H1 (cell line): ENCODE results near the gene TRAF1. TPM values are rescaled to one million over a fixed set of nuclear protein-coding genes. Genes with fewer than 3 reads are reported as not detected.

Source experiments
- CTCF ChIA-PET: fragments of 300-600 bp; sonication (Branson Sonifier 250); formaldehyde crosslinking; loops from one replicate; lab custom pipeline; 2021; ENCODE audit not compliant: partially characterized antibody; lab: Charles Lee
- POLR2A ChIA-PET: fragments of 300-600 bp; sonication (Branson Sonifier 250); formaldehyde crosslinking; loops from one replicate; lab custom pipeline; 2021; ENCODE audit warnings: inconsistent platforms; ENCODE audit not compliant: partially characterized antibody; lab: Charles Lee
- DNase-seq, 2 experiments: peaks; one replicate each; pipeline versions ENCODE4 v3.0.0 to v3.0.0-alpha.2; 2010 to 2022; ENCODE audit warnings: low spot score in 2 of 2, low read depth in 1 of 2, mixed read lengths in 1 of 2
- FAIRE-seq: peaks from 2 replicates; lab custom pipeline; 2011; peaks lifted over from hg19 to GRCh38; lab: Jason Lieb, UNC
- H2AFZ ChIP-seq: 2 replicates; pipeline ENCODE4 v1.8.1; 2012; ENCODE audit warnings: low read length, inconsistent platforms
- H2AK5ac ChIP-seq: 2 replicates; pipeline ENCODE4 v1.6.1; 2013; ENCODE audit warnings: low read depth, low read length
- H2BK120ac ChIP-seq: replicated peaks from 2 replicates; pipeline ENCODE3; 2013; ENCODE audit warnings: low read depth, low read length, inconsistent platforms
- H2BK12ac ChIP-seq: 2 replicates; pipeline ENCODE4 v1.6.1; 2013; ENCODE audit warnings: low read depth, low read length
- H2BK15ac ChIP-seq: 2 replicates; pipeline ENCODE4 v1.6.1; 2013; ENCODE audit warnings: low read length
- H2BK20ac ChIP-seq: 2 replicates; pipeline ENCODE4 v1.6.1; 2013; ENCODE audit warnings: low read length
- H2BK5ac ChIP-seq: 2 replicates; pipeline ENCODE4 v1.6.1; 2013; ENCODE audit warnings: low read depth, low read length
- H3K14ac ChIP-seq: 2 replicates; pipeline ENCODE4 v1.6.1; 2013; ENCODE audit warnings: inconsistent platforms; ENCODE audit not compliant: insufficient read length
- H3K18ac ChIP-seq: 2 replicates; pipeline ENCODE4 v1.6.1; 2013; ENCODE audit warnings: low read length; ENCODE audit errors: extremely low read depth
- H3K23ac ChIP-seq: 2 replicates; pipeline ENCODE4 v1.6.1; 2013; ENCODE audit warnings: inconsistent platforms; ENCODE audit not compliant: insufficient read length
- H3K23me2 ChIP-seq: 2 replicates; pipeline ENCODE4 v1.6.1; 2013; ENCODE audit warnings: low read depth, low read length
- H3K27ac ChIP-seq: 2 replicates; pipeline ENCODE4 v1.6.1; 2011; ENCODE audit warnings: low read depth, low read length, inconsistent platforms
- H3K27me3 ChIP-seq, 4 experiments: replicated peaks in 1 of 4; 1 replicate in 1 of 4; 2 replicates in 3 of 4; pipeline versions ENCODE4 v1.6.1 to v1.8.1; 2011 to 2013; ENCODE audit warnings: low read length in 3 of 4, mild to moderate bottlenecking in 3 of 4, inconsistent platforms in 2 of 4, mixed read lengths in 2 of 4, moderate library complexity in 1 of 4; ENCODE audit not compliant: control insufficient read depth in 3 of 4, insufficient read depth in 3 of 4; ENCODE audit errors: extremely low read depth in 1 of 4
- H3K36me3 ChIP-seq, 4 experiments: 2 replicates each; pipeline versions ENCODE4 v1.6.1 to v1.8.1; 2011 to 2013; ENCODE audit warnings: mild to moderate bottlenecking in 4 of 4, low read length in 3 of 4, moderate library complexity in 2 of 4, control low read depth in 1 of 4, inconsistent platforms in 1 of 4; ENCODE audit not compliant: insufficient read depth in 4 of 4, control insufficient read depth in 2 of 4
- H3K4ac ChIP-seq: replicated peaks from 2 replicates; pipeline ENCODE3; 2013; ENCODE audit warnings: low read length, low read depth, mixed read lengths, inconsistent platforms; ENCODE audit not compliant: insufficient read length
- H3K4me1 ChIP-seq, 4 experiments: replicated peaks in 1 of 4; 1 replicate in 1 of 4; 2 replicates in 3 of 4; pipeline versions ENCODE4 v1.6.1 to v1.8.1; 2011 to 2013; ENCODE audit warnings: low read length in 3 of 4, inconsistent platforms in 2 of 4, mixed read lengths in 1 of 4; ENCODE audit not compliant: insufficient read depth in 4 of 4, control insufficient read depth in 3 of 4
- H3K4me2 ChIP-seq, 2 experiments: 2 replicates each; pipeline versions ENCODE4 v1.6.1 to v1.8.1; 2011 to 2013; ENCODE audit warnings: low read depth in 2 of 2, low read length in 2 of 2, control low read depth in 1 of 2, inconsistent platforms in 1 of 2, mild to moderate bottlenecking in 1 of 2; ENCODE audit not compliant: insufficient read depth in 1 of 2
- H3K4me3 ChIP-seq, 4 experiments: fragments of 200-600, 300-600 bp in 1 of 4; sonication (generic), shearing (Covaris generic), sonication (Bioruptor Twin) in 1 of 4; 2 replicates each; pipeline versions ENCODE4 v1.5.1 to v1.8.1; 2011 to 2016; ENCODE audit warnings: low read length in 4 of 4, low read depth in 3 of 4, control low read depth in 2 of 4, inconsistent platforms in 2 of 4, mild to moderate bottlenecking in 2 of 4, mixed read lengths in 1 of 4, moderate library complexity in 1 of 4; ENCODE audit not compliant: insufficient read depth in 2 of 4; ENCODE audit errors: extremely low read depth in 1 of 4
- H3K56ac ChIP-seq: replicated peaks from 2 replicates; pipeline ENCODE3; 2013; ENCODE audit warnings: low read depth, mild to moderate bottlenecking, mixed read lengths, low read length, inconsistent platforms; ENCODE audit not compliant: insufficient read length
- H3K79me1 ChIP-seq: 2 replicates; pipeline ENCODE4 v1.6.1; 2013; ENCODE audit warnings: low read depth, low read length, control low read depth
- H3K79me2 ChIP-seq, 2 experiments: 2 replicates each; pipeline versions ENCODE4 v1.6.1 to v1.8.1; 2012 to 2013; ENCODE audit warnings: low read length in 2 of 2, mild to moderate bottlenecking in 2 of 2, inconsistent platforms in 1 of 2; ENCODE audit not compliant: insufficient read depth in 2 of 2, control insufficient read depth in 1 of 2
- H3K9ac ChIP-seq, 4 experiments: replicated peaks in 1 of 4; 1 replicate in 1 of 4; 2 replicates in 3 of 4; pipeline versions ENCODE4 v1.6.1 to v1.8.1; 2011 to 2013; ENCODE audit warnings: low read depth in 3 of 4, low read length in 3 of 4, control low read depth in 2 of 4, mild to moderate bottlenecking in 2 of 4, moderate library complexity in 2 of 4, inconsistent platforms in 1 of 4; ENCODE audit errors: extremely low read depth in 1 of 4
- H3K9me3 ChIP-seq, 2 experiments: 2 replicates each; pipeline versions ENCODE4 v1.6.1 to v1.8.1; 2012 to 2013; ENCODE audit warnings: mild to moderate bottlenecking in 2 of 2, moderate library complexity in 2 of 2, control low read depth in 1 of 2, inconsistent platforms in 1 of 2, low read depth in 1 of 2, low read length in 1 of 2, mixed read lengths in 1 of 2; ENCODE audit not compliant: insufficient read depth in 2 of 2
- H4K20me1 ChIP-seq, 2 experiments: replicated peaks in 1 of 2; 2 replicates each; pipeline versions ENCODE3 to v1.8.1; 2011 to 2013; ENCODE audit warnings: inconsistent platforms in 2 of 2, low read length in 2 of 2, mild to moderate bottlenecking in 1 of 2; ENCODE audit not compliant: insufficient read depth in 2 of 2, control insufficient read depth in 1 of 2
- H4K5ac ChIP-seq: 2 replicates; pipeline ENCODE4 v1.6.1; 2013; ENCODE audit warnings: low read length, low read depth, mixed read lengths, inconsistent platforms; ENCODE audit not compliant: insufficient read length
- H4K8ac ChIP-seq: 2 replicates; pipeline ENCODE4 v1.8.0; 2013; ENCODE audit warnings: mild to moderate bottlenecking, moderate library complexity, low read length, inconsistent platforms; ENCODE audit not compliant: insufficient read depth; ENCODE audit errors: extremely low read depth
- H4K91ac ChIP-seq: replicated peaks from 2 replicates; pipeline ENCODE3; 2013; ENCODE audit warnings: low read length, mixed read lengths, inconsistent platforms; ENCODE audit not compliant: insufficient read length
- CHD1 ChIP-seq: IDR thresholded peaks from 2 replicates; pipeline ENCODE4 v1.6.1; 2012; ENCODE audit warnings: low read depth, low read length, improper control_type of control experiment
- CTBP2 ChIP-seq: IDR thresholded peaks from 2 replicates; pipeline ENCODE4 v1.7.0; 2011; ENCODE audit warnings: borderline replicate concordance, mild to moderate bottlenecking, moderate library complexity, mixed read lengths, low read length; ENCODE audit not compliant: insufficient read depth, insufficient read length
- GTF2F1 ChIP-seq: IDR thresholded peaks from 2 replicates; pipeline ENCODE4 v1.6.1; 2012; ENCODE audit warnings: low read depth, low read length, improper control_type of control experiment, borderline replicate concordance
- JUND ChIP-seq: IDR thresholded peaks from 2 replicates; pipeline ENCODE4 v1.6.1; 2011; ENCODE audit warnings: mild to moderate bottlenecking, improper control_type of control experiment, low read length
- PHF8 ChIP-seq: fragments of 200-600 bp; sonication (generic); conservative IDR thresholded peaks from 2 replicates; pipeline ENCODE4 v1.7.1; 2012; ENCODE audit warnings: low read depth, mild to moderate bottlenecking, inconsistent platforms, low read length, moderate library complexity
- RFX5 ChIP-seq: IDR thresholded peaks from 2 replicates; pipeline ENCODE4 v1.6.1; 2011; ENCODE audit warnings: low read depth, low read length, improper control_type of control experiment, borderline replicate concordance
- SAP30 ChIP-seq: fragments of 300-600 bp; sonication (generic); IDR thresholded peaks from 2 replicates; pipeline ENCODE4 v1.7.1; 2012; ENCODE audit warnings: low read length, moderate library complexity, mild to moderate bottlenecking, inconsistent platforms; ENCODE audit not compliant: insufficient read depth, insufficient replicate concordance
- SIRT6 ChIP-seq: IDR thresholded peaks from one replicate; pipeline ENCODE4 v1.7.1; 2012; ENCODE audit warnings: low read length, inconsistent platforms
- SP1 ChIP-seq: IDR thresholded peaks from 2 replicates; pipeline ENCODE4 v1.6.1; 2011; ENCODE audit warnings: low read depth, low read length
- YY1 ChIP-seq: IDR thresholded peaks from 2 replicates; pipeline ENCODE4 v1.6.1; 2011; ENCODE audit warnings: low read depth, mild to moderate bottlenecking, low read length
- WGBS, 2 experiments: shearing (Covaris generic) in 1 of 2; methylation state at CpG; one replicate each; pipeline versions ENCODE4 v1.1.6 to v1.1.7; 2013 to 2015; ENCODE audit warnings: low lambda C conversion rate in 2 of 2, mixed read lengths in 2 of 2, inconsistent platforms in 1 of 2, low coverage in 1 of 2, missing lambda C conversion rate in 1 of 2; ENCODE audit not compliant: insufficient replicate concordance in 2 of 2, insufficient coverage in 1 of 2, insufficient read length in 1 of 2; ENCODE audit errors: extremely low coverage in 1 of 2, missing lambda C conversion rate in 1 of 2; 5-methylcytosine and 5-hydroxymethylcytosine counted together
- polyA plus RNA-seq, 7 experiments: library from polyadenylated mRNA; depleted of rRNA in 3 of 7; stranded (reverse) in 5 of 7; unstranded in 2 of 7; fragments of >200 nt in 5 of 7; fragments of 200-250 nt in 2 of 7; gene quantifications; 1 replicate in 5 of 7; 2 replicates in 1 of 7; 4 replicates in 1 of 7; pipeline versions ENCODE4 v1.2.1 to v1.2.3, GENCODE V29; 2011 to 2013; ENCODE audit warnings: missing spikeins in 2 of 7, mixed read lengths in 2 of 7
- total RNA-seq: library from RNA; stranded (reverse); fragmentation: NEBNext Ultra II Directional; extraction: Animal tissue kit (Norgen Biotek cat#: 25700); gene quantifications from 2 replicates; pipeline ENCODE4 v1.2.1, GENCODE V29; 2021

Gene TRAF1
- total and polyA plus RNA-seq, 2 of the 8 experiments (the other 6 are each of a cell fraction or from before 2014, with no cell fraction given) = 1.6 to 3.2 TPM

DNA sequence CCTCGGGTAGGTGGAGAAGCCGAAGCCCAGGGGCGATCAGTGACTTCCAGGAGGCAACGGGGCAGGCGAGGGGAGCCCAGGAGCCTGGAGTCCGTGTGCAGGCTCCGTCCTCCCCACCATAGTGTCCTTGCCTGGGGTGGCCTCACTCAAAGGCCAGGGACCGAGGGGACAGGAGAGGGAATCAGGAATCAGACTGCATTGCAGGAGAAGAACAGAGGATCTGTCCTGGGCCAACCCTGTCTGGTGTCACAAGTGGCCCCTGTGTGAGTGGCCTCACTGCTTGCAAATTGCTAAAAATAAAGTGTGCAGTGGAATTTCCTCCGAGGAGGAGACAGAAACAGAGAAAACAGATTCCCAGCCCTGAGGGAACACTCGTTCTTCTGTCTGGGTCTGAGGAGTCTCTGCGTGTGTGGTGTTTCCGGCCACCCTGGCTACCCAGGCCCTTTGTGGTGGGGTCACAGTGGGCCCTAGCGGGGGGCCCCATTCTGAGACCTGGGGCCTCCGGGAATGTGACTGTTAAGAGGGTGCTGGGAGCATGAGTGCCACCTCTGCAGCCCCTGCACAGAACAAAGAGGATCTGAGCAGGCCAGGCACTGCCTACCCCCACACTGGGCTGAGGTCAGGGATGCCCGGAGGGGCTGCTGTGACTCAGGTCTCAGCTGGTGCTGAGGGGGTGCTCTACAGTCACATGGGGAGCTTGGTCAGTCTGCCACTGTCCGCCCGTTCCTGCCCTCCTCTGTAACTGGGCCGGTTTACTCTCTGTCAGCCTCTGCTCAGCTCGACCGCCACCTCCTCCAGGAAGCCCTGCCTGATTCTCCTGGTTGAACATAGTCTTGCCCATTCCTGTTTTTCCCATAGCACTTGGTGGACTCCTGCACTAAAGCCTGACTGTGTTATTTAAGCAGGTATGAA is 7.4 kb downstream of the TRAF1 start:
- Histone ChIP-seq H2AFZ (no peak overlapping the region), H4K5ac (no peak overlapping the region), H3K4ac (no peak overlapping the region), H4K8ac (peak overlapping the region; percentile 81; the same call in 1 of the 2 replicates), H3K4me2 (no peak overlapping the region), H4K20me1 (no peaks in the 10 kb centered on the region), H2AK5ac (no peak overlapping the region), H3K14ac (no peak overlapping the region), H3K27ac (no peak overlapping the region), H3K79me2 (no peaks in the 10 kb centered on the region), H3K4me1 (peaks cover 0 to 4% (median 0%) of the 10 kb centered on the region in 4 experiments; a peak in 3 of 7 replicates), H2BK5ac (no peak overlapping the region), H3K56ac (no peak overlapping the region), H3K23me2 (no peaks in the 10 kb centered on the region), H4K91ac (no peak overlapping the region), H3K23ac (no peak overlapping the region), H3K36me3 (no peaks in the 10 kb centered on the region; a peak in 1 of 8 replicates), H3K27me3 (no peaks in the 10 kb centered on the region; a peak in 1 of 7 replicates), H2BK120ac (no peak overlapping the region), H3K79me1 (no peaks in the 10 kb centered on the region), H3K9ac (no peak overlapping the region), H3K18ac (peak overlapping the region; percentile 10; the same call in 1 of the 2 replicates), H3K4me3 (no peak overlapping the region), H2BK15ac (no peak overlapping the region), H3K9me3 (no peaks in the 10 kb centered on the region), H2BK20ac (0 out of 2 replicates have a peak overlapping the region, but pooled peaks have one; percentile 53), H2BK12ac (no peak overlapping the region)
- FAIRE-seq (no peak), DNase-seq (no peak)
- TF ChIP-seq YY1 (no peak), GTF2F1 (no peak), SIRT6 (no peak), JUND (no peak), CHD1 (no peak), CTBP2 (no peak), PHF8 (no peak), RFX5 (no peak), SAP30 (no peak), SP1 (no peak)
- ChIA-PET POLR2A (no interaction called here), CTCF (interaction anchor here (1.0 to 3.0 kb wide), 5 partner anchors 8 to 349 kb away, joined by 3 to 15 read pairs (median 4); partner anchors contain the start of gene GSN)
- 82% methylated on average over 20 of the region's 20 CpGs; no CpG with 5 or more reads in 1 of the 2 experiments for WGBS, 2 experiments
